SU-DHL-6 (cell line): Measurements from ENCODE around the gene KRTAP10-10.

Experiments
- H2AFZ ChIP-seq: fragments of 200-600 bp; sonication (generic); 2 replicates; pipeline ENCODE4 v1.6.1; 2014; ENCODE audit warnings: low read depth, mild to moderate bottlenecking, moderate library complexity, mixed read lengths, antibody characterized with exemption, low read length; ENCODE audit not compliant: severe bottlenecking
- H3F3A ChIP-seq: fragments of 200-600 bp; shearing (Covaris generic); 2 replicates; pipeline ENCODE4 v1.6.0; 2016; ENCODE audit warnings: antibody characterized with exemption, mild to moderate bottlenecking; ENCODE audit not compliant: insufficient read depth
- H3K27ac ChIP-seq: fragments of 200-600 bp; sonication (generic); 2 replicates; pipeline ENCODE4 v1.5.1; 2016; ENCODE audit warnings: low read depth, mild to moderate bottlenecking, low read length, moderate library complexity, mixed read lengths
- H3K27me3 ChIP-seq: fragments of 200-600 bp; sonication (generic), shearing (Covaris generic); 2 replicates; pipeline ENCODE4 v1.6.0; 2014; ENCODE audit warnings: mild to moderate bottlenecking, low read length
- H3K36me3 ChIP-seq: fragments of 200-600 bp; sonication (generic); 2 replicates; pipeline ENCODE4 v1.6.1; 2014; ENCODE audit warnings: mild to moderate bottlenecking, low read length, mixed read lengths
- H3K4me2 ChIP-seq: fragments of 300-600, 200-600 bp; shearing (Covaris generic), sonication (generic); 2 replicates; pipeline ENCODE4 v1.6.0; 2014; ENCODE audit warnings: low read length, low read depth, mild to moderate bottlenecking; ENCODE audit not compliant: poor library complexity, severe bottlenecking
- H3K4me3 ChIP-seq: fragments of 200-600 bp; sonication (generic); 2 replicates; pipeline ENCODE4 v1.5.1; 2014; ENCODE audit warnings: antibody characterized with exemption, low read length, mild to moderate bottlenecking, mixed read lengths; ENCODE audit not compliant: insufficient read depth, poor library complexity, severe bottlenecking
- H3K79me2 ChIP-seq: fragments of 200-600 bp; sonication (generic); 2 replicates; pipeline ENCODE4 v1.6.1; 2014; ENCODE audit warnings: mild to moderate bottlenecking, low read length, moderate library complexity; ENCODE audit not compliant: insufficient read depth
- H3K9ac ChIP-seq: fragments of 200-600 bp; sonication (generic); 2 replicates; pipeline ENCODE4 v1.7.0; 2014; ENCODE audit warnings: mild to moderate bottlenecking, low read length
- H3K9me2 ChIP-seq: fragments of 200-600 bp; sonication (generic); replicated peaks from 2 replicates; pipeline ENCODE4 v1.6.1; 2014; ENCODE audit warnings: low read length; ENCODE audit not compliant: insufficient read depth
- H3K9me3 ChIP-seq: fragments of 200-600 bp; sonication (generic); 2 replicates; pipeline ENCODE4 v1.6.1; 2014; ENCODE audit warnings: low read length, mixed read lengths; ENCODE audit not compliant: insufficient read depth
- H4K20me1 ChIP-seq: fragments of 200-600 bp; sonication (generic); 2 replicates; pipeline ENCODE4 v1.6.1; 2014; ENCODE audit warnings: low read depth, mild to moderate bottlenecking, antibody characterized with exemption, low read length, moderate library complexity, mixed read lengths
- CTCF ChIP-seq: fragments of 200-600 bp; sonication (generic); IDR thresholded peaks from one replicate; pipeline ENCODE4 v1.5.1; 2017; ENCODE audit warnings: antibody characterized with exemption, mild to moderate bottlenecking, low read length, moderate library complexity; ENCODE audit not compliant: insufficient read depth, poor library complexity, severe bottlenecking
- EZH2phosphoT487 ChIP-seq: fragments of 200-600 bp; sonication (generic), shearing (Covaris generic); conservative IDR thresholded peaks from 2 replicates; pipeline ENCODE4 v1.6.1; 2018; ENCODE audit warnings: mild to moderate bottlenecking, antibody characterized with exemption, low read length, moderate library complexity, mixed read lengths

The KRTAP10-10 gene

GRCh38 chr21:44681861-44682579 lies 44.9 kb downstream of the KRTAP10-10 start, which contains the start of gene KRTAP12-1:
KRTAP12-1 (minus strand) TSS chr21:44682163; CDS start chr21:44682123, 40 bp downstream.
- Histone ChIP-seq H3K9me3 (no peaks in the 10 kb centered on the region), H4K20me1 (no peaks in the 10 kb centered on the region), H3F3A (no peaks in the 10 kb centered on the region), H3K9ac (no peak within 1 kb of the TSS), H3K27me3 (no peaks in the 10 kb centered on the region), H3K9me2 (no peaks in the 10 kb centered on the region), H3K4me2 (no peak within 1 kb of the TSS), H3K4me3 (no peak within 1 kb of the TSS), H3K79me2 (no peaks in the 10 kb centered on the region), H3K36me3 (no peaks in the 10 kb centered on the region), H3K27ac (no peak within 1 kb of the TSS), H2AFZ (no peak within 1 kb of the TSS)
- no peak for TF ChIP-seq CTCF
- TF ChIP-seq EZH2phosphoT487 = no peak

GRCh38 chr21:44682580-44683151 lies 45.5 kb downstream of the KRTAP10-10 start:
- Histone ChIP-seq H2AFZ (no peak overlapping the region), H3K9ac (no peak overlapping the region), H3K9me3 (no peaks in the 10 kb centered on the region), H3K9me2 (no peaks in the 10 kb centered on the region), H3K4me3 (no peak overlapping the region), H3F3A (no peaks in the 10 kb centered on the region), H3K27ac (no peak overlapping the region), H3K79me2 (no peaks in the 10 kb centered on the region), H4K20me1 (no peaks in the 10 kb centered on the region), H3K27me3 (no peaks in the 10 kb centered on the region), H3K4me2 (no peak overlapping the region), H3K36me3 (no peaks in the 10 kb centered on the region)
- no peak for TF ChIP-seq CTCF
- no peak for TF ChIP-seq EZH2phosphoT487

- H3K27me3 ChIP-seq = no peaks in the 10 kb centered on the region
- H3K79me2 ChIP-seq = no peaks in the 10 kb centered on the region
- H3K9ac ChIP-seq = no peak overlapping the region
- no peaks in the 10 kb centered on the region for H4K20me1 ChIP-seq
- H2AFZ ChIP-seq = no peak overlapping the region
- no peaks in the 10 kb centered on the region for H3F3A ChIP-seq
- H3K36me3 ChIP-seq = no peaks in the 10 kb centered on the region
- no peaks in the 10 kb centered on the region for H3K9me3 ChIP-seq
- no peak overlapping the region for H3K4me2 ChIP-seq
- no peak for TF ChIP-seq EZH2phosphoT487
- TF ChIP-seq CTCF = no peak
- no peak overlapping the region for H3K27ac ChIP-seq
- no peaks in the 10 kb centered on the region for H3K9me2 ChIP-seq
- no peak overlapping the region for H3K4me3 ChIP-seq
These were observed 46.9 kb downstream of the KRTAP10-10 start for GRCh38 chr21:44684077-44684476.
